HEK293T (cell line): ENCODE results near the gene FANCE.
A peak's percentile ranks its signal among the peaks of the same experiment; 100 is the strongest.

Experiments
- CTCF ChIA-PET: fragments of 350-600 bp; formaldehyde crosslinking; extraction: SDS; loops from one replicate; lab custom pipeline; 2021; ENCODE audit warnings: antibody characterized with exemption, inconsistent platforms; lab: Yijun Ruan, JAX
- POLR2A ChIA-PET: fragments of 350-600 bp; formaldehyde crosslinking; extraction: SDS; loops from one replicate; lab custom pipeline; 2020; ENCODE audit warnings: antibody characterized with exemption, inconsistent platforms; lab: Yijun Ruan, JAX
- DNase-seq: peaks from one replicate; pipeline ENCODE4 v3.0.0; 2012; ENCODE audit warnings: mixed read lengths; ENCODE audit errors: extremely low spot score
- ARNT ChIP-seq: fragments of 450-650 bp; IDR thresholded peaks from 2 replicates; pipeline ENCODE4 v1.6.1; 2017; ENCODE audit warnings: mild to moderate bottlenecking
- BHLHE40 ChIP-seq: fragments of 450-650 bp; IDR thresholded peaks from 2 replicates; pipeline ENCODE4 v1.6.1; 2016; ENCODE audit warnings: mild to moderate bottlenecking, moderate library complexity, borderline replicate concordance
- CTBP1 ChIP-seq: fragments of 450-650 bp; IDR thresholded peaks from 2 replicates; pipeline ENCODE4 v1.6.1; 2016; ENCODE audit warnings: borderline replicate concordance
- ELF4 ChIP-seq: fragments of 450-650 bp; IDR thresholded peaks from 2 replicates; pipeline ENCODE4 v1.6.1; 2017; ENCODE audit warnings: antibody characterized with exemption
- FOXA1 ChIP-seq: fragments of 450-650 bp; IDR thresholded peaks from 2 replicates; pipeline ENCODE4 v1.6.1; 2016; ENCODE audit warnings: mild to moderate bottlenecking
- FOXK2 ChIP-seq: fragments of 450-650 bp; IDR thresholded peaks from 2 replicates; pipeline ENCODE4 v1.6.1; 2016; ENCODE audit warnings: mild to moderate bottlenecking
- FOXM1 ChIP-seq: fragments of 450-650 bp; IDR thresholded peaks from 2 replicates; pipeline ENCODE4 v1.6.1; 2017; ENCODE audit warnings: mild to moderate bottlenecking, borderline replicate concordance
- HDGF ChIP-seq: fragments of 450-650 bp; IDR thresholded peaks from 2 replicates; pipeline ENCODE4 v1.6.1; 2017; ENCODE audit warnings: antibody characterized with exemption, borderline replicate concordance
- L3MBTL2 ChIP-seq: fragments of 450-650 bp; conservative IDR thresholded peaks from 2 replicates; pipeline ENCODE4 v1.6.1; 2016; ENCODE audit warnings: mild to moderate bottlenecking
- LEF1 ChIP-seq: fragments of 450-650 bp; IDR thresholded peaks from 2 replicates; pipeline ENCODE4 v1.6.1; 2017; ENCODE audit warnings: mild to moderate bottlenecking, borderline replicate concordance
- NFRKB ChIP-seq: fragments of 450-650 bp; IDR thresholded peaks from 2 replicates; pipeline ENCODE4 v1.6.1; 2016; ENCODE audit warnings: mild to moderate bottlenecking, moderate library complexity
- PKNOX1 ChIP-seq: fragments of 450-650 bp; IDR thresholded peaks from 2 replicates; pipeline ENCODE4 v1.6.1; 2016
- SP1 ChIP-seq: fragments of 450-650 bp; IDR thresholded peaks from 2 replicates; pipeline ENCODE4 v1.6.1; 2017
- SUZ12 ChIP-seq: fragments of 450-650 bp; IDR thresholded peaks from 2 replicates; pipeline ENCODE4 v1.6.1; 2016; ENCODE audit warnings: mild to moderate bottlenecking
- TARDBP ChIP-seq: fragments of 450-650 bp; IDR thresholded peaks from 2 replicates; pipeline ENCODE4 v1.6.1; 2016
- ZNF384 ChIP-seq: fragments of 450-650 bp; IDR thresholded peaks from 2 replicates; pipeline ENCODE4 v1.6.1; 2016

FANCE gene

GRCh38 chr6:35419417-35419816 lies 32.7 kb upstream of the FANCE start:
- POLR2A ChIA-PET, result interaction anchor here (0.8 kb wide), 1 partner anchor 49 kb away, joined by 4 read pairs; the partner anchor contains the start of gene RPL10A
- DNase-seq, result peak; percentile 34
- TF ChIP-seq FOXK2 (no peak), SUZ12 (no peak), NFRKB (no peak), HDGF (no peak), SP1 (no peak), ELF4 (no peak), LEF1 (no peak), L3MBTL2 (no peak), PKNOX1 (no peak), TARDBP (no peak), FOXA1 (no peak), CTBP1 (no peak), ARNT (no peak), BHLHE40 (no peak), FOXM1 (no peak)
- CTCF ChIA-PET, result interaction anchor here (0.6 to 1.5 kb wide), 5 partner anchors 13 to 123 kb away, joined by 3 read pairs; no protein-coding TSS in a partner anchor

GRCh38 chr6:35419961-35420360 lies 32.2 kb upstream of the FANCE start:
- DNase-seq, result no peak
- ChIA-PET POLR2A (interaction anchor here (0.8 kb wide), 1 partner anchor 48 kb away, joined by 4 read pairs; the partner anchor contains the start of gene RPL10A), CTCF (interaction anchor here (0.7 to 1.0 kb wide), 4 partner anchors 12 to 29 kb away, joined by 3 read pairs; no protein-coding TSS in a partner anchor)
- TF ChIP-seq ELF4 (no peak), CTBP1 (no peak), ZNF384 (no peak), TARDBP (no peak), PKNOX1 (no peak)

GRCh38 chr6:35425284-35425683 lies 26.9 kb upstream of the FANCE start:
- TF ChIP-seq HDGF (no peak), ZNF384 (no peak), ARNT (no peak)
- no peak for DNase-seq
- ChIA-PET CTCF (no interaction called here), POLR2A (no interaction called here)

GRCh38 chr6:35426074-35426473 lies 26.1 kb upstream of the FANCE start:
- ChIA-PET CTCF (no interaction called here), POLR2A (no interaction called here)
- no peak for TF ChIP-seq NFRKB
- TF ChIP-seq ZNF384, result no peak
- no peak for TF ChIP-seq CTBP1
- no peak for TF ChIP-seq SUZ12
- no peak for TF ChIP-seq SP1
- no peak for DNase-seq

- CTCF ChIA-PET, result no interaction called here
- no peak for DNase-seq
- POLR2A ChIA-PET, result no interaction called here
- TF ChIP-seq LEF1 (no peak), L3MBTL2 (no peak), TARDBP (no peak), FOXA1 (no peak), PKNOX1 (no peak), HDGF (no peak), CTBP1 (no peak), FOXM1 (no peak), BHLHE40 (no peak), NFRKB (no peak), ZNF384 (no peak), ARNT (no peak), SUZ12 (no peak), ELF4 (no peak), FOXK2 (no peak)
These were observed 24.7 kb upstream of the FANCE start for GRCh38 chr6:35427435-35427834.

- TF ChIP-seq HDGF, result no peak
- no peak for TF ChIP-seq L3MBTL2
- TF ChIP-seq SUZ12, result no peak
- TF ChIP-seq TARDBP, result no peak
- TF ChIP-seq ELF4, result no peak
- no peak for TF ChIP-seq ARNT
- no peak for TF ChIP-seq BHLHE40
- TF ChIP-seq FOXK2, result no peak
- no peak for TF ChIP-seq SP1
- no peak for TF ChIP-seq LEF1
- no peak for TF ChIP-seq FOXA1
- TF ChIP-seq ZNF384, result no peak
- TF ChIP-seq FOXM1, result no peak
- TF ChIP-seq PKNOX1, result no peak
- TF ChIP-seq NFRKB, result no peak
- no peak for TF ChIP-seq CTBP1
- CTCF ChIA-PET, result no interaction called here
- POLR2A ChIA-PET, result no interaction called here
- no peak for DNase-seq
These were observed 24.3 kb upstream of the FANCE start for GRCh38 chr6:35427851-35428321.
